Body of pancreas (tissue), 4 donors: Measurements from ENCODE around the gene INSYN2B.

Experiments
- CTCF ChIP-seq, 7 experiments: fragments of 450-650 bp in 4 of 7; fragments of 200-600 bp in 3 of 7; sonication (generic) in 3 of 7; IDR thresholded peaks; one replicate each; pipeline ENCODE4 v1.5.1; 2016 to 2019; ENCODE audit warnings: antibody characterized with exemption in 7 of 7
- POLR2A ChIP-seq, 3 donors: fragments of 450-650 bp; IDR thresholded peaks; one replicate each; pipeline ENCODE4 v1.6.1; 2016; ENCODE audit warnings: antibody characterized with exemption in 3 of 3, mild to moderate bottlenecking in 2 of 3

DNA sequence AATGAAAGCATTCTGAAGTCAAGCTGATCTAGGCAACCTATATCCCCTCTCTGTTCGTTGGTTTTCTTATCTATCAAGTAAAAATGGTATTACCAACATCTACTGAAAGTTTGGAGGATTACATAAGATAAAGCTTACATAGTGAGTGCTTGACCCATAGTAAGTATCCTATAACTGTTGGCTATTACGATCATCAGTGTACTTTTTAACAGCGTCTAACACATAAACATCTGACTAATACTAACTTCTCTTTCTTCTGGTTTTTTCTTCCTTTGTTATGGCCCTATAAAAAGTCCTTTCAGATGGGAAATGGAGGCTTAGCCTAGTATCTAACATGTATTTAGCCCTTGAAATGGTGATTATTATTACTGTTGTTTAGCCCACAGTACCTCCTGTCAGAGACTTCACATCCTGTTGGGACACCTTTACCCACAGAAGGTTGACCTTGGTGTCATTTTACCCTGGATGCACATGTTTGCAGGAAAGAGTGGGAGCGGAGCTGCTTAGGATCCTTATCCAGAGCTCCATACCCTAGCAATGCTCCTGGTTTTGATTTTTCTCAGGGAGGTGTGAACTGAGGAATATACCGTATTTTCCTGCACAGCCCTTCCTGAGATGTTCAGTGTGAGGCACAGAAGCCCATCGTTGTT lies 6.0 kb downstream of the INSYN2B start:
- TF ChIP-seq CTCF (IDR thresholded peaks at IDR 0.05) (no peak), POLR2A (IDR thresholded peaks at IDR 0.05) (no peak)
